GM12878 (cell line): ENCODE results near the gene ADAMTS6. TPM values are rescaled to one million over a fixed set of nuclear protein-coding genes. Genes with fewer than 3 reads are reported as not detected.

ENCODE experiments used
- ATAC-seq: fragments of 200-7000 bp; cut with Tn5 transposase; 3 replicates; pipeline ENCODE4 v1.9.1; 2020; ENCODE audit warnings: mild to moderate bottlenecking, moderate library complexity
- BruUV-seq: library from RNA; stranded (reverse); fragments of 400-500 nt; replicated peaks from 2 replicates; lab custom pipeline; 2021; lab: Mats Ljungman, UMichigan
- CTCF ChIA-PET: fragments of 300-600 bp; sonication (Branson Sonifier 250); formaldehyde crosslinking; extraction: SDS; loops from one replicate; lab custom pipeline; 2021; ENCODE audit warnings: inconsistent platforms; lab: Yijun Ruan, JAX
- POLR2A ChIA-PET: fragments of 350-600 bp; formaldehyde crosslinking; extraction: SDS; loops from one replicate; lab custom pipeline; 2021; ENCODE audit warnings: inconsistent platforms; lab: Charles Lee
- RAD21 ChIA-PET: fragments of 300-600 bp; sonication (Branson Sonifier 250); formaldehyde crosslinking; loops from one replicate; lab custom pipeline; 2023; ENCODE audit warnings: antibody characterized with exemption; ENCODE audit not compliant: unreplicated experiment; lab: Charles Lee
- SMC1A ChIA-PET: fragments of 300-600 bp; sonication (Branson Sonifier 250); formaldehyde crosslinking; loops from one replicate; lab custom pipeline; 2023; ENCODE audit not compliant: unreplicated experiment, uncharacterized antibody; lab: Charles Lee
- DNase-seq: peaks from one replicate; pipeline ENCODE4 v3.0.0-alpha.2; 2011; ENCODE audit warnings: low read depth, low spot score
- FAIRE-seq: peaks from 3 replicates; lab custom pipeline; 2011; peaks lifted over from hg19 to GRCh38; lab: Jason Lieb, UNC
- H2AFZ ChIP-seq: 2 replicates; pipeline ENCODE4 v1.6.0; 2011; ENCODE audit warnings: low read depth, low read length, control low read depth; ENCODE audit not compliant: control insufficient read depth
- H3K27ac ChIP-seq: 2 replicates; pipeline ENCODE4 v1.5.1; 2011; ENCODE audit warnings: control low read depth; ENCODE audit not compliant: control insufficient read depth, insufficient read depth
- H3K27me3 ChIP-seq, 2 experiments: replicated peaks in 1 of 2; 2 replicates each; pipeline versions ENCODE4 v1.6.0 to v1.6.1; 2011; ENCODE audit warnings: low read length in 1 of 2; ENCODE audit not compliant: control insufficient read depth in 2 of 2, insufficient read depth in 2 of 2
- H3K36me3 ChIP-seq, 2 experiments: 2 replicates each; pipeline ENCODE4 v1.5.1; 2011; ENCODE audit warnings: low read length in 1 of 2; ENCODE audit not compliant: control insufficient read depth in 2 of 2, insufficient read depth in 2 of 2
- H3K4me1 ChIP-seq: 2 replicates; pipeline ENCODE4 v1.6.1; 2011; ENCODE audit warnings: mild to moderate bottlenecking, low read length, moderate library complexity, mixed read lengths; ENCODE audit not compliant: control insufficient read depth, insufficient read depth
- H3K4me2 ChIP-seq: 2 replicates; pipeline ENCODE4 v1.6.0; 2011; ENCODE audit warnings: control low read depth; ENCODE audit not compliant: control insufficient read depth, insufficient read depth
- H3K4me3 ChIP-seq: fragments of 200-600 bp; sonication (generic); 2 replicates; pipeline ENCODE4 v1.5.1; 2016
- H3K79me2 ChIP-seq: 2 replicates; pipeline ENCODE4 v1.6.0; 2011; ENCODE audit warnings: low read length; ENCODE audit not compliant: control insufficient read depth, insufficient read depth
- H3K9ac ChIP-seq: 2 replicates; pipeline ENCODE4 v1.8.0; 2011; ENCODE audit warnings: low read length, control low read depth, mixed read lengths; ENCODE audit not compliant: control insufficient read depth, insufficient read depth
- H3K9me3 ChIP-seq: replicated peaks from 3 replicates; pipeline ENCODE4 v1.5.1; 2011; ENCODE audit warnings: mild to moderate bottlenecking, low read length; ENCODE audit not compliant: control insufficient read depth, insufficient read depth
- H4K20me1 ChIP-seq: 2 replicates; pipeline ENCODE4 v1.6.0; 2011; ENCODE audit not compliant: control insufficient read depth, insufficient read depth
- CUX1 ChIP-seq: IDR thresholded peaks from 2 replicates; pipeline ENCODE4 v1.6.1; 2012; ENCODE audit warnings: improper control_type of control experiment, low read depth, low read length; ENCODE audit not compliant: insufficient replicate concordance
- FOXK2 ChIP-seq: fragments of 450-650 bp; IDR thresholded peaks from 2 replicates; pipeline ENCODE4 v1.6.1; 2017; ENCODE audit warnings: mild to moderate bottlenecking, moderate library complexity
- MAX ChIP-seq: IDR thresholded peaks from 2 replicates; pipeline ENCODE4 v1.6.1; 2012; ENCODE audit warnings: low read depth, low read length, improper control_type of control experiment
- RUNX3 ChIP-seq: IDR thresholded peaks from 2 replicates; pipeline ENCODE4 v1.6.1; 2012; ENCODE audit warnings: low read length, inconsistent platforms
- SP1 ChIP-seq: IDR thresholded peaks from one replicate; pipeline ENCODE4 v1.6.1; 2011; ENCODE audit warnings: low read depth, low read length
- WGBS: methylation state at CpG from one replicate; pipeline ENCODE4 v1.1.6; 2016; ENCODE audit warnings: low lambda C conversion rate; ENCODE audit not compliant: insufficient replicate concordance, insufficient coverage; ENCODE audit errors: missing lambda C conversion rate; 5-methylcytosine and 5-hydroxymethylcytosine counted together
- in situ Hi-C: fragments of 300-500 bp; cut with MboI; formaldehyde crosslinking; loops from 9 replicates; pipeline ENCODE4 v1.14.3; 2018; ENCODE audit warnings: mixed read lengths
- intact Hi-C: fragments of 100-400 bp; cut with micrococcal nuclease; formaldehyde crosslinking; loops from one replicate; pipeline ENCODE4 v1.14.2; 2022; ENCODE audit not compliant: unreplicated experiment
- polyA plus RNA-seq, 11 experiments: library from polyadenylated mRNA; depleted of rRNA in 4 of 11; unstranded in 6 of 11; stranded (reverse) in 5 of 11; fragments of >200 nt; fragmentation: Nextera tagmentation in 4 of 11; fragmentation: Illumina TruSeq in 1 of 11; extraction: Ambion mirVana in 4 of 11; extraction: Trizol in 1 of 11; gene quantifications; 1 replicate in 1 of 11; 2 replicates in 10 of 11; pipeline versions ENCODE4 v1.2.1 to v1.2.3, GENCODE V29; 2011 to 2016; ENCODE audit warnings: inconsistent platforms in 2 of 11, missing spikeins in 2 of 11, low read depth in 1 of 11
- total RNA-seq, 4 experiments: library from RNA; depleted of rRNA in 3 of 4; stranded (reverse); fragments of >200 nt in 3 of 4; fragmentation: Illumina TruSeq in 1 of 4; extraction: Trizol in 1 of 4; gene quantifications; 2 replicates each; pipeline versions ENCODE4 v1.2.1 to v1.2.3, GENCODE V29; 2013 to 2021
- TF ChIP-seq, protein P1 (sequence below): fragments of 450-650 bp; IDR thresholded peaks from 2 replicates; pipeline ENCODE4 v1.6.1; 2017; ENCODE audit warnings: mild to moderate bottlenecking, moderate library complexity

The ADAMTS6 gene
- total and polyA plus RNA-seq, 10 of the 15 experiments (the other 5 are each of a cell fraction or from before 2014, with no cell fraction given), result 1.1 to 12.3 (median 6.5) TPM

- intact Hi-C loops, result no loop called here
- ChIA-PET SMC1A (interaction anchor here (1.0 to 1.2 kb wide), 3 partner anchors 8 to 15 kb away, joined by 4 read pairs; no protein-coding TSS in a partner anchor), POLR2A (no interaction called here)
- no peak overlapping the region for H3K4me2 ChIP-seq
- H3K9ac ChIP-seq, result no peak overlapping the region
- in situ Hi-C loops, result no loop called here
- TF ChIP-seq SP1 (no peak), FOXK2 (no peak), CUX1 (no peak), MAX (no peak), RUNX3 (no peak)
- TF ChIP-seq, protein P1, sequence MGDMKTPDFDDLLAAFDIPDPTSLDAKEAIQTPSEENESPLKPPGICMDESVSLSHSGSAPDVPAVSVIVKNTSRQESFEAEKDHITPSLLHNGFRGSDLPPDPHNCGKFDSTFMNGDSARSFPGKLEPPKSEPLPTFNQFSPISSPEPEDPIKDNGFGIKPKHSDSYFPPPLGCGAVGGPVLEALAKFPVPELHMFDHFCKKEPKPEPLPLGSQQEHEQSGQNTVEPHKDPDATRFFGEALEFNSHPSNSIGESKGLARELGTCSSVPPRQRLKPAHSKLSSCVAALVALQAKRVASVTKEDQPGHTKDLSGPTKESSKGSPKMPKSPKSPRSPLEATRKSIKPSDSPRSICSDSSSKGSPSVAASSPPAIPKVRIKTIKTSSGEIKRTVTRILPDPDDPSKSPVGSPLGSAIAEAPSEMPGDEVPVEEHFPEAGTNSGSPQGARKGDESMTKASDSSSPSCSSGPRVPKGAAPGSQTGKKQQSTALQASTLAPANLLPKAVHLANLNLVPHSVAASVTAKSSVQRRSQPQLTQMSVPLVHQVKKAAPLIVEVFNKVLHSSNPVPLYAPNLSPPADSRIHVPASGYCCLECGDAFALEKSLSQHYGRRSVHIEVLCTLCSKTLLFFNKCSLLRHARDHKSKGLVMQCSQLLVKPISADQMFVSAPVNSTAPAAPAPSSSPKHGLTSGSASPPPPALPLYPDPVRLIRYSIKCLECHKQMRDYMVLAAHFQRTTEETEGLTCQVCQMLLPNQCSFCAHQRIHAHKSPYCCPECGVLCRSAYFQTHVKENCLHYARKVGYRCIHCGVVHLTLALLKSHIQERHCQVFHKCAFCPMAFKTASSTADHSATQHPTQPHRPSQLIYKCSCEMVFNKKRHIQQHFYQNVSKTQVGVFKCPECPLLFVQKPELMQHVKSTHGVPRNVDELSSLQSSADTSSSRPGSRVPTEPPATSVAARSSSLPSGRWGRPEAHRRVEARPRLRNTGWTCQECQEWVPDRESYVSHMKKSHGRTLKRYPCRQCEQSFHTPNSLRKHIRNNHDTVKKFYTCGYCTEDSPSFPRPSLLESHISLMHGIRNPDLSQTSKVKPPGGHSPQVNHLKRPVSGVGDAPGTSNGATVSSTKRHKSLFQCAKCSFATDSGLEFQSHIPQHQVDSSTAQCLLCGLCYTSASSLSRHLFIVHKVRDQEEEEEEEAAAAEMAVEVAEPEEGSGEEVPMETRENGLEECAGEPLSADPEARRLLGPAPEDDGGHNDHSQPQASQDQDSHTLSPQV, result no peak
- TF ChIP-seq, all 136 proteins: peak for 0
- FAIRE-seq (no peak), DNase-seq (no peak), ATAC-seq (no peak)
- ChIA-PET RAD21 (interaction anchor here (1.0 kb wide), 1 partner anchor 36 kb away, joined by 3 read pairs; no protein-coding TSS in a partner anchor), CTCF (interaction anchor here (1.4 kb wide), 1 partner anchor 13 kb away, joined by 3 read pairs; no protein-coding TSS in a partner anchor)
- H3K4me3 ChIP-seq, result no peak overlapping the region
- BruUV-seq, result no TSS peak
- H4K20me1 ChIP-seq, result no peaks in the 10 kb centered on the region
- no peak overlapping the region for H3K27ac ChIP-seq
- H3K9me3 ChIP-seq, result no peaks in the 10 kb centered on the region
- WGBS, result 42% methylated on average over 2 of the region's 2 CpGs
- H2AFZ ChIP-seq, result no peak overlapping the region
- H3K79me2 ChIP-seq, result no peaks in the 10 kb centered on the region
- H3K27me3 ChIP-seq, result no peaks in the 10 kb centered on the region
- no peaks in the 10 kb centered on the region for H3K36me3 ChIP-seq
- no peaks in the 10 kb centered on the region for H3K4me1 ChIP-seq
These were observed 35.0 kb downstream of the ADAMTS6 start for GRCh38 chr5:65446682-65447081.
